22Rv1 (cell line): ENCODE measurements around the gene GABRG3.

Experiments used
- H3K27ac ChIP-seq: fragments of 450-650 bp; 2 replicates; pipeline ENCODE4 v1.5.1; 2017
- ZFX ChIP-seq: fragments of 450-650 bp; IDR thresholded peaks from 2 replicates; pipeline ENCODE4 v1.6.1; 2017; ENCODE audit warnings: antibody characterized with exemption, borderline replicate concordance
- TF ChIP-seq, protein P1 (sequence below): fragments of 450-650 bp; IDR thresholded peaks from 2 replicates; pipeline ENCODE4 v1.5.1; 2017; ENCODE audit warnings: mild to moderate bottlenecking

GABRG3 gene

DNA sequence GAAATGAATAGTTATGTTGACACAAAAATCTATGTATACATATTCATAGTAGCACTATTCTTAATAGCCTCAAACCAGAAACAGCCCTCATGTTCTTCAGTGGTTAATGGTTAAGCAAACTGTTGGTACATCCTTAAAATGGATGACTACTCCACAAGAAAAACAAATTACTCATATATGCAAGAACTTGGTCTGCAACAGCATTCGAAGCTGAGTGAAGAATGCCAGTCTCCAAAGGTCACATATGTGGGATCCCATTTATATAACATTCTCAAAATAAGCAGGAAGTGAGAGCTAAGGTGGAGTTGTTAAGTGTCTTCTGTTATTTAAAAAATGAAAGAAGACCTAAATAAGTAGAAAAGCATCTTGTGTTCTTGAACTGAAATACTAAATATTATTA lies 365.7 kb downstream of the GABRG3 start:
- H3K27ac ChIP-seq = no peak overlapping the region
- TF ChIP-seq ZFX = no peak
- TF ChIP-seq, protein P1, sequence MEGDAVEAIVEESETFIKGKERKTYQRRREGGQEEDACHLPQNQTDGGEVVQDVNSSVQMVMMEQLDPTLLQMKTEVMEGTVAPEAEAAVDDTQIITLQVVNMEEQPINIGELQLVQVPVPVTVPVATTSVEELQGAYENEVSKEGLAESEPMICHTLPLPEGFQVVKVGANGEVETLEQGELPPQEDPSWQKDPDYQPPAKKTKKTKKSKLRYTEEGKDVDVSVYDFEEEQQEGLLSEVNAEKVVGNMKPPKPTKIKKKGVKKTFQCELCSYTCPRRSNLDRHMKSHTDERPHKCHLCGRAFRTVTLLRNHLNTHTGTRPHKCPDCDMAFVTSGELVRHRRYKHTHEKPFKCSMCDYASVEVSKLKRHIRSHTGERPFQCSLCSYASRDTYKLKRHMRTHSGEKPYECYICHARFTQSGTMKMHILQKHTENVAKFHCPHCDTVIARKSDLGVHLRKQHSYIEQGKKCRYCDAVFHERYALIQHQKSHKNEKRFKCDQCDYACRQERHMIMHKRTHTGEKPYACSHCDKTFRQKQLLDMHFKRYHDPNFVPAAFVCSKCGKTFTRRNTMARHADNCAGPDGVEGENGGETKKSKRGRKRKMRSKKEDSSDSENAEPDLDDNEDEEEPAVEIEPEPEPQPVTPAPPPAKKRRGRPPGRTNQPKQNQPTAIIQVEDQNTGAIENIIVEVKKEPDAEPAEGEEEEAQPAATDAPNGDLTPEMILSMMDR = no peak

DNA sequence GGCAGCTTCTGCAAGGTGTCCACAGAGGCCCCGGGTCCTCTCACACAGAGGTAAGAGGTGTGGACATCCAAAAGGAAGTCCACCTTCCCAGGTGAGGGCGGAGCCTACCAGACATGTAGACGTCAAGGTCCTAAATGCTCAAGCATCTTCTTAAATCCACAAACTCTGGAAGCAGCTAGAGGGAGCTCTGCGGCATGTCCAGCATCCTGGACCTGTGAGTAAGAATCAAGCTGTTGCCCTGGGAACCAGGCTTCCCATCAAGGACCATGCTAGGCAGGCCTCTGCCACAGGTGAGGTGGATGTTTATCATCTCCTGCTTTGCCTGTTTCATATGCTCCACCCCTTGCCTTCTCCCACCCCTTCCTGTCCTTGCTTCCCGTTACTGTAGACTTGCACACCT lies 368.2 kb downstream of the GABRG3 start:
- H3K27ac ChIP-seq = no peak overlapping the region
- no peak for TF ChIP-seq ZFX
- TF ChIP-seq, protein P1 = no peak

DNA sequence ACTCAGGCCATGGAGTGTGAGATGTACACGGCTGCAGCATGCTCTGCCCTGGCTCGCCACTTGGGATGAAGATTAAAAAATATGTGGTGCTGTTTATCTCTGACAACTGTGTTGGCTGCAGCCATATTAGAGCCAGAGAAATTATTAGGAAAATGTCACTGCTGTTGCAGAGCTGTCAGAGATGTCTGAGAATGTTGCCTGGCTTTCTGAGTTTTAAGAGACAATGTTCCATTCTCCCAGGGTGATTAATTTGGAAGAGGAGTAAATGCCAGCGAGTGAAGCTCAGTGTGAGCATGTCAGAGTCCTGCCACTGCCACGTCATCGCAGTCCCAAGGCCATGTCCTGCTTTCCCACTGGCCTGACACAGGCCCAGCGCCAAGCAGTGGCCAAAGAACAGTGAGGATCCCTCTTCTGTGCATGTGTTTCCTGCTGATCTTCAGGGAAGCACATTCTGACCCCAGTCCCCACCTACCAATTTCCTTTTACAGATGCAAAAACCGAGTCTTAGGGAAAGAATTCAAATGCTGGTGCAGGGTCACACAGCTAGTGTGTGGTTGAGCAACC lies 370.9 kb downstream of the GABRG3 start:
- TF ChIP-seq ZFX = no peak
- TF ChIP-seq, protein P1 = no peak
- H3K27ac ChIP-seq = no peak overlapping the region

DNA sequence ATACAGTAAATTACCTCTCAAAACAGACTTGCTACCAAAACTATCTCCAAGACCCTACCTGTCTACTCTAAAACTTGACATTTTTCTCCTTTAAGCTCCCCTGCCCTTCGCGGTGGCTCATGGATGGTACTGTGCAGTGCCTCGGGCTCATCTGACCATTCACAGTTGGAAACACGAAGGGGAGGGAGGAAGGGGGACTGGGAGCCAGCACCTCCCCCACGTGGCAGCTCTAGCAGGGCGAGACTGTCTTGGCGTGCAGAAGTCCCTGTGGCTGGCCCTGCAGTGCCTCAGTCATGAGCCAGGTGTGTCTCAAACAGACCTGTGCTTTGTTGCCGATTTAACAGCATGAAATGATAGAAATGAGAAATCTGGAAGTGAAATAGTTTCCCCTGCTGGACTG lies 372.0 kb downstream of the GABRG3 start:
- no peak overlapping the region for H3K27ac ChIP-seq
- TF ChIP-seq ZFX = no peak
- TF ChIP-seq, protein P1 = no peak

DNA sequence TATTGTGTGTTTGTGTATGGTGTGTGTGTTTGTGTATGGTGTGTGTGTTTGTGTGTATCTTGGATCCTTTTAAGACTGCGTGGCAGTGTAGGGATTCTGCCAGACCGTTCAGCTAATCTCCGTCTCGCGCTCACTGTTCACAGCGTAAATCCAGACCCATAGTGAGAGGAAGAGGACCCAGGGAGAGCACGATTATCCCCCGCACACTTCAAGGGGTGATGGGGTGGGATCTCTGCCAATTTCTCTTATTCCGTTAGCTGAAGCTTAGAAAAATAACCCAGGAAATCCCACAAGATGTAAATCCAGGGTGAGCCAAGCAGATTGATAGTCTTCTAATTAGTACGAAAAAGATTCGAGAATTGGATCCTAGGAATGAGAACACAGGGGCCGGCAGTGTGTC lies 381.2 kb downstream of the GABRG3 start:
- no peak overlapping the region for H3K27ac ChIP-seq
- no peak for TF ChIP-seq ZFX
- TF ChIP-seq, protein P1 = no peak

DNA sequence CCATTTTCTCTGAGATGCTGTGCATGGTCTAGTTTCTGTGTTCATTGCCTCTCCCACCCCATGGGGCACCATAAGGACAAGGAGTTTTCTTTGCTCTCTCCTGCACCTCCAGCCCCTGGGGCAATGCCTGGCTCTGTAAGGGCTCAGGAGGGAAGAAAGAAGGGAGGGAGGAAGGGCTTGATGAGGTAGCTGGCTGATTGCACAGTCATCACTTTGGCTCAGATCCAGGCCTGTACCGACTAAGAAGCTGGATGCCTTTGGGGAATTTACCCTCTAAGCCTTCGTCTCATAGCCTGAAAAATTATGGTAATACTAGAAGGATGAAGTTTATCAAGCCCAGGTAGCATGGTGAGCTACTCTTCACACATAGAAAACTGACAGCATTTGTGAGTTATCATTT lies 382.9 kb downstream of the GABRG3 start:
- no peak for TF ChIP-seq ZFX
- TF ChIP-seq, protein P1 = no peak

DNA sequence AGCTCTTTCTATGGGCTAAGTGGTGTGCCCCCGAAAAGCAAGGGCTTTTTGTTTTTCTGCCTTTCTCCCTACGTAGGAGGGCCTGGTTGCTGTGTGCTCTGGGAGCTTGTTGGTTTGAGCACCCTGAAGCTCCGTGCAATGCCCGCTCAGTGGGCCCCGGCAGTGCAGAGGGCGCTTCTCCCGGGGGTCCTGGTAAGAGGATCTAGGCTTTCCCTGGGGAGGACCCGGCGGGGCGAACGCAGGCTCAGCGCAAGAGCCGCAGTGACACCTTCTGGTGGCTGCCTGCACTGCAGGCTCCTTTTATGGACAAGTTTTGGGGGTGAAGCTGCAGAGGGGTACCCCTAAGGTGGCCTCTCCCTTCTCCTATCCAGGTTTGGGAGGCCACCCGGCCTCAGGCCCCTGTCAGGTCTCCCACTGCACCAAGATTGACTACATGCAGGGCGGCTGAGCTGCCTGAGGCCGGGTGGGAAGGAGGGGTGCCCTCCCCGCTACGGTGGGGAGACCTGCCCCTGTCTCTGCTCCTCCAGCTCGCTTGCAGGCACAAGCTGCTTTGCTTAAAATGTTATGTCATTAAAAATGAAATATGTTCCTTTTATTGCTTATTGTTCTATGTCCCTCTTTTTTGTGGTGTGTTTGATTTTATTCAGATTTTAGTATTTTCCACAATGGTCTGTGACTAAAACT lies 387.9 kb downstream of the GABRG3 start:
- no peak overlapping the region for H3K27ac ChIP-seq
- TF ChIP-seq, protein P1 = peak; percentile 90
- no peak for TF ChIP-seq ZFX

More for the DNA sequence above, 382.9 kb downstream of the GABRG3 start:
- no peak overlapping the region for H3K27ac ChIP-seq
